Glutamatergic neuron (in vitro differentiated cells): ENCODE data around the gene ABCB10. TPM values are rescaled to one million over a fixed set of nuclear protein-coding genes. Genes with fewer than 3 reads are reported as not detected.

Experiments used
- DNase-seq: peaks from one replicate; pipeline ENCODE4 v3.0.0; 2022
- H3K27ac Mint-ChIP-seq: one replicate; pipeline ENCODE4 v1.8.0; 2020; ENCODE audit warnings: mild to moderate bottlenecking, mixed read lengths, inconsistent platforms; ENCODE audit not compliant: unreplicated experiment
- H3K27me3 Mint-ChIP-seq: one replicate; pipeline ENCODE4 v1.8.0; 2020; ENCODE audit warnings: mild to moderate bottlenecking, moderate library complexity, mixed read lengths, inconsistent platforms; ENCODE audit not compliant: unreplicated experiment
- H3K36me3 Mint-ChIP-seq: one replicate; pipeline ENCODE4 v1.8.0; 2020; ENCODE audit warnings: mild to moderate bottlenecking, mixed read lengths, inconsistent platforms; ENCODE audit not compliant: unreplicated experiment
- H3K4me1 Mint-ChIP-seq: one replicate; pipeline ENCODE4 v1.8.0; 2020; ENCODE audit warnings: mild to moderate bottlenecking, low read depth, mixed read lengths, inconsistent platforms; ENCODE audit not compliant: unreplicated experiment
- H3K4me3 Mint-ChIP-seq: one replicate; pipeline ENCODE4 v1.8.0; 2020; ENCODE audit warnings: mild to moderate bottlenecking, mixed read lengths, inconsistent platforms; ENCODE audit not compliant: unreplicated experiment
- H3K9me3 Mint-ChIP-seq: one replicate; pipeline ENCODE4 v1.8.0; 2020; ENCODE audit warnings: mild to moderate bottlenecking, moderate library complexity, mixed read lengths, inconsistent platforms; ENCODE audit not compliant: unreplicated experiment
- total RNA-seq: library from RNA; stranded (reverse); fragmentation: NEBNext Ultra II Directional; extraction: Animal tissue kit (Norgen Biotek cat#: 25700); gene quantifications from one replicate; pipeline ENCODE4 v1.2.1, GENCODE V29; 2021; ENCODE audit not compliant: unreplicated experiment
- TF ChIP-seq, protein P1 (sequence below): fragments of 200-600 bp; sonication (generic); IDR thresholded peaks from one replicate; pipeline ENCODE4 v1.5.0; 2021; ENCODE audit not compliant: partially characterized antibody, unreplicated experiment

Gene ABCB10
- total RNA-seq, 1 donor from 2014 or later, result 15.0 TPM

- Mint-ChIP-seq H3K36me3 (no peaks in the 10 kb centered on the region), H3K9me3 (no peaks in the 10 kb centered on the region), H3K4me3 (no peak overlapping the region), H3K4me1 (no peaks in the 10 kb centered on the region), H3K27ac (no peak overlapping the region), H3K27me3 (no peaks in the 10 kb centered on the region)
- no peak for DNase-seq
- TF ChIP-seq, protein P1, sequence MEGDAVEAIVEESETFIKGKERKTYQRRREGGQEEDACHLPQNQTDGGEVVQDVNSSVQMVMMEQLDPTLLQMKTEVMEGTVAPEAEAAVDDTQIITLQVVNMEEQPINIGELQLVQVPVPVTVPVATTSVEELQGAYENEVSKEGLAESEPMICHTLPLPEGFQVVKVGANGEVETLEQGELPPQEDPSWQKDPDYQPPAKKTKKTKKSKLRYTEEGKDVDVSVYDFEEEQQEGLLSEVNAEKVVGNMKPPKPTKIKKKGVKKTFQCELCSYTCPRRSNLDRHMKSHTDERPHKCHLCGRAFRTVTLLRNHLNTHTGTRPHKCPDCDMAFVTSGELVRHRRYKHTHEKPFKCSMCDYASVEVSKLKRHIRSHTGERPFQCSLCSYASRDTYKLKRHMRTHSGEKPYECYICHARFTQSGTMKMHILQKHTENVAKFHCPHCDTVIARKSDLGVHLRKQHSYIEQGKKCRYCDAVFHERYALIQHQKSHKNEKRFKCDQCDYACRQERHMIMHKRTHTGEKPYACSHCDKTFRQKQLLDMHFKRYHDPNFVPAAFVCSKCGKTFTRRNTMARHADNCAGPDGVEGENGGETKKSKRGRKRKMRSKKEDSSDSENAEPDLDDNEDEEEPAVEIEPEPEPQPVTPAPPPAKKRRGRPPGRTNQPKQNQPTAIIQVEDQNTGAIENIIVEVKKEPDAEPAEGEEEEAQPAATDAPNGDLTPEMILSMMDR, result no peak
These were observed 35.3 kb upstream of the ABCB10 start for GRCh38 chr1:229593800-229594199.

DNA sequence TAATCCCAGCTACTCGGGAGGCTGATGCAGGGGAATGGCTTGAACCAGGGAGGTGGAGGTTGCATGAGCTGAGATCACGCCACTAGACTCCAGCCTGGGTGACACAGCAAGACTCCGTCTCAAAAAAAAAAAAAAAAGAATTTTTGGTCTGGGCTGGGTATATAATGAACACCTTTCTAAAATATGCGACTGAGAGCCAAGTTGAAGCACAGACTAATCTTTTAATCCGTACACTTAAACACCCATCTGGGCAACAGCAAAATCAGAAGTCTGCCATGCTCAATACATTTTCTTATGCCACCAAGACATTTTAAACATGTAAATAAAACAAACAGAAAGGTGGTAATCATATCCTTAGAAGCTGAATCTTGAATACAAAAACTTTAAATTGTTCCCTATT, 31.6 kb upstream of the ABCB10 start:
- Mint-ChIP-seq H3K4me3 (no peak overlapping the region), H3K27me3 (peaks cover 4% of the 10 kb centered on the region), H3K4me1 (no peaks in the 10 kb centered on the region), H3K36me3 (no peaks in the 10 kb centered on the region), H3K27ac (no peak overlapping the region), H3K9me3 (no peaks in the 10 kb centered on the region)
- TF ChIP-seq, protein P1, result no peak
- no peak for DNase-seq

GRCh38 chr1:229585338-229585737, 26.8 kb upstream of the ABCB10 start:
- no peaks in the 10 kb centered on the region for H3K9me3 Mint-ChIP-seq
- DNase-seq, result no peak
- no peak overlapping the region for H3K27ac Mint-ChIP-seq
- peaks cover 4% of the 10 kb centered on the region for H3K27me3 Mint-ChIP-seq
- no peaks in the 10 kb centered on the region for H3K36me3 Mint-ChIP-seq
- TF ChIP-seq, protein P1, result no peak
- H3K4me1 Mint-ChIP-seq, result no peaks in the 10 kb centered on the region
- no peak overlapping the region for H3K4me3 Mint-ChIP-seq

DNA sequence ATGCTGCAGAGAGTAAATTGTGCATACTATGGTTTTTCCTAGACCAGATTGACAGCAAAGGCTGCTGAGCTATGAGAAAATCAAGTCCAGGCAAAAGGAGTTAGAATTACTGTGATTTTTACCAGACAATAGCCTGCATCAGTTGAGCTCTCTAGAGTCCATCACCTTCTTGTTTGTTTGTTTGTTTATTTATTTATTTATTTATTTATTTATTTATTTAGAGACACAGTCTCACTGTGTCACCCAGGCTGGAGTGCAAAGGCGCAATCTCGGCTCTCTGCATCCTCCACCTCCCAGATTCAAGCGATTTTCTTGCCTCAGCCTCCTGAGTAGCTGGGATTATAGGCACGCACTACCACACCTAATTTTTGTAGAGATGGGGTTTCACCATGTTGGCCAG, 24.2 kb upstream of the ABCB10 start:
- Mint-ChIP-seq H3K27me3 (peaks cover 5% of the 10 kb centered on the region), H3K4me3 (no peak overlapping the region), H3K36me3 (no peaks in the 10 kb centered on the region), H3K4me1 (no peaks in the 10 kb centered on the region), H3K9me3 (no peaks in the 10 kb centered on the region), H3K27ac (no peak overlapping the region)
- TF ChIP-seq, protein P1, result no peak
- DNase-seq, result no peak

DNA sequence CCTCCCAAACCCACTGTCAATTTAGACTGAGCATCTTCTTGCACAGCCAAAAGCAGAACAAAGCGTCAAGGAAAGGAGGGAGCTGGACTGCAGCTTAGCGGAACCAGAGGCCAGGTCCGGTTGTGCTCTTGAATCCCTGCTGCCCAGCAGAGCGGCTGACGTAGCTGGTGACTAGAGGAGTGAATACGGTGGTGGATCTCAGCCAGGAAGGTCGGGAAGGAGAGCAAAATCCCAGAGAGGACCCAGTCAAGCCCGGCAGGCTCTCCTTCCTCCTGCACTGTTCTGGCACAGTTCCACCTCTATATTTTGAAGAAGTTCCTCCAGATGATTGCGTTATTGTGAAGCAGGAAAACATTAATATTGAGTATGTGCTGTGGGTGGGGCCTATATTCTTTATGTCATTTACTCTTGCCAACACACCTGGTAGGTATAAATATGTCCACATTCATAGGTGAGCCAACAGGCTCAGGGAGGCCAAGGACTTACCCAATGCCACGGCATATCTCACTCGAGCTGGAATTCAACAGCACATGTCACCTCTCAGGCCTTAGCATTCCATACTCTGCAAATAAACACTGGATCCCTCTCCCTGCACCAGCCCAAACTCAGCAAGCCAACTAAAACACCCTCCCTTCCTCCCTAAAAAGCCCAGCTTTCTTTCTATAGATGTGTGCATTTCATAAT, 23.6 kb upstream of the ABCB10 start:
- Mint-ChIP-seq H3K4me3 (no peak overlapping the region), H3K9me3 (no peaks in the 10 kb centered on the region), H3K4me1 (no peaks in the 10 kb centered on the region), H3K27ac (no peak overlapping the region), H3K36me3 (no peaks in the 10 kb centered on the region), H3K27me3 (peaks cover 2% of the 10 kb centered on the region)
- no peak for DNase-seq
- TF ChIP-seq, protein P1, result no peak
